ENCODE measurements around the gene TBC1D17.

Gene TBC1D17

GRCh38 chr19:49877020-49877878, at the start of gene TBC1D17, which contains the start of gene AKT1S1:
TBC1D17 (plus strand) TSS chr19:49877702; CDS start chr19:49877724, 22 bp downstream.
AKT1S1 (minus strand) TSS chr19:49877355; CDS start chr19:49873295, 4,060 bp downstream.
- Histone ChIP-seq H3K4me1 (ENCODE audit: low read length) (peaks cover 20% of the 10 kb centered on the region), H2AFZ (ENCODE audit: low read depth, low read length) (peak within 1 kb of the TSS; percentile 77), H3K9me3 (ENCODE audit: insufficient read depth, low read length) (no peaks in the 10 kb centered on the region), H3K27me3 (ENCODE audit: low read depth, low read length) (no peaks in the 10 kb centered on the region), H3K79me2 (ENCODE audit: low read length) (peaks cover 33% of the 10 kb centered on the region), H3K4me3 (ENCODE audit: low read length) (peak within 1 kb of the TSS; percentile 88), H4K20me1 (ENCODE audit: insufficient read depth, low read length) (no peaks in the 10 kb centered on the region; the same call in 1 of the 2 replicates), H3K9ac (ENCODE audit: low read length) (peak within 1 kb of the TSS; percentile 95), H3K27ac (ENCODE audit: low read length) (peak within 1 kb of the TSS; percentile 85), H3K4me2 (ENCODE audit: low read length) (peak within 1 kb of the TSS; percentile 88), H3K36me3 (replicated peaks; ENCODE audit: low read depth, low read length) (peaks cover 31% of the 10 kb centered on the region)
- TF ChIP-seq EZH2phosphoT487 (IDR thresholded peaks at IDR 0.05; ENCODE audit: low read depth) (no peak), CTCF (IDR thresholded peaks at IDR 0.05; ENCODE audit: low read depth, low read length) (no peak)

GRCh38 chr19:49829200-49829599, 48.3 kb upstream of the TBC1D17 start:
- Histone ChIP-seq H3K4me1 (ENCODE audit: low read length) (no peaks in the 10 kb centered on the region), H3K9me3 (ENCODE audit: insufficient read depth, low read length) (no peaks in the 10 kb centered on the region), H3K27ac (ENCODE audit: low read length) (no peak overlapping the region), H3K4me2 (ENCODE audit: low read length) (no peak overlapping the region), H2AFZ (ENCODE audit: low read depth, low read length) (no peak overlapping the region), H3K4me3 (ENCODE audit: low read length) (no peak overlapping the region), H4K20me1 (ENCODE audit: insufficient read depth, low read length) (peaks cover 32% of the 10 kb centered on the region), H3K9ac (ENCODE audit: low read length) (no peak overlapping the region), H3K36me3 (replicated peaks; ENCODE audit: low read depth, low read length) (peaks cover 37% of the 10 kb centered on the region), H3K27me3 (ENCODE audit: low read depth, low read length) (no peaks in the 10 kb centered on the region), H3K79me2 (ENCODE audit: low read length) (peaks cover 23% of the 10 kb centered on the region)
- TF ChIP-seq EZH2phosphoT487 (IDR thresholded peaks at IDR 0.05; ENCODE audit: low read depth) (no peak), CTCF (IDR thresholded peaks at IDR 0.05; ENCODE audit: low read depth, low read length) (no peak)

GRCh38 chr19:49829721-49830120, 47.8 kb upstream of the TBC1D17 start:
- Histone ChIP-seq H3K9ac (ENCODE audit: low read length) (no peak overlapping the region), H3K27ac (ENCODE audit: low read length) (no peak overlapping the region), H3K4me2 (ENCODE audit: low read length) (no peak overlapping the region), H3K4me3 (ENCODE audit: low read length) (no peak overlapping the region), H2AFZ (ENCODE audit: low read depth, low read length) (no peak overlapping the region), H3K9me3 (ENCODE audit: insufficient read depth, low read length) (no peaks in the 10 kb centered on the region), H3K79me2 (ENCODE audit: low read length) (peaks cover 20% of the 10 kb centered on the region; the same call in 1 of the 2 replicates), H4K20me1 (ENCODE audit: insufficient read depth, low read length) (peaks cover 29% of the 10 kb centered on the region), H3K27me3 (ENCODE audit: low read depth, low read length) (no peaks in the 10 kb centered on the region), H3K36me3 (replicated peaks; ENCODE audit: low read depth, low read length) (peaks cover 40% of the 10 kb centered on the region), H3K4me1 (ENCODE audit: low read length) (no peaks in the 10 kb centered on the region)
- TF ChIP-seq EZH2phosphoT487 (IDR thresholded peaks at IDR 0.05; ENCODE audit: low read depth) (no peak), CTCF (IDR thresholded peaks at IDR 0.05; ENCODE audit: low read depth, low read length) (no peak)

GRCh38 chr19:49830766-49831165, 46.7 kb upstream of the TBC1D17 start:
- TF ChIP-seq EZH2phosphoT487 (IDR thresholded peaks at IDR 0.05; ENCODE audit: low read depth) (no peak), CTCF (IDR thresholded peaks at IDR 0.05; ENCODE audit: low read depth, low read length) (no peak)
- H3K9me3 ChIP-seq (ENCODE audit: insufficient read depth, low read length): no peaks in the 10 kb centered on the region
- H3K27ac ChIP-seq (ENCODE audit: low read length): no peak overlapping the region
- no peak overlapping the region for H3K4me2 ChIP-seq (ENCODE audit: low read length)
- no peak overlapping the region for H3K4me3 ChIP-seq (ENCODE audit: low read length)
- no peaks in the 10 kb centered on the region for H3K27me3 ChIP-seq (ENCODE audit: low read depth, low read length)
- H3K79me2 ChIP-seq (ENCODE audit: low read length): peaks cover 11% of the 10 kb centered on the region; the same call in 1 of the 2 replicates
- H3K9ac ChIP-seq (ENCODE audit: low read length): no peak overlapping the region
- no peaks in the 10 kb centered on the region for H3K4me1 ChIP-seq (ENCODE audit: low read length)
- peaks cover 44% of the 10 kb centered on the region for H3K36me3 ChIP-seq (replicated peaks; ENCODE audit: low read depth, low read length)
- peaks cover 26% of the 10 kb centered on the region for H4K20me1 ChIP-seq (ENCODE audit: insufficient read depth, low read length)
- no peak overlapping the region for H2AFZ ChIP-seq (ENCODE audit: low read depth, low read length)
